T-cell (primary cell): Measurements from ENCODE around the gene SELENOO. TPM values are rescaled to one million over a fixed set of nuclear protein-coding genes. Genes with fewer than 3 reads are reported as not detected.
"Not testable (repeated sequence)": the region's sequence is repeated elsewhere in the genome, so short reads cannot be mapped to it uniquely, and the experiment has no call there.

Source experiments
- ATAC-seq, 4 experiments: fragments of 200-7000 bp in 3 of 4; fragments of 150-1000 bp in 1 of 4; cut with Tn5 transposase; replicated peaks in 1 of 4; 1 replicate in 3 of 4; 2 replicates in 1 of 4; pipeline ENCODE4 v1.10.0; 2021; ENCODE audit warnings: moderate library complexity in 3 of 4, mild to moderate bottlenecking in 2 of 4, moderate number of reproducible peaks in 1 of 4
- CTCF ChIA-PET, 2 donors: fragments of 300-600 bp; sonication (Branson Sonifier 250); formaldehyde crosslinking; loops; one replicate each; lab custom pipeline; 2022; ENCODE audit warnings: antibody characterized with exemption in 2 of 2; lab: Charles Lee
- POLR2A ChIA-PET, 2 donors: fragments of 300-600 bp; sonication (Branson Sonifier 250); formaldehyde crosslinking; loops; one replicate each; lab custom pipeline; 2022; ENCODE audit warnings: antibody characterized with exemption in 2 of 2; lab: Charles Lee
- DNase-seq, 35 experiments: peaks; one replicate each; pipeline versions ENCODE4 v3.0.0 to v3.0.0-alpha.2; 2013 to 2023
- H3K27ac ChIP-seq: one replicate; pipeline ENCODE4 v1.5.1; 2013; ENCODE audit warnings: low read length
- H3K27me3 ChIP-seq, 2 experiments: replicated peaks in 1 of 2; 1 replicate in 1 of 2; 2 replicates in 1 of 2; pipeline versions ENCODE4 v1.6.1 to v1.7.0; 2013; ENCODE audit warnings: low read length in 1 of 2, mixed read lengths in 1 of 2; ENCODE audit not compliant: control insufficient read depth in 2 of 2, insufficient read depth in 2 of 2; ENCODE audit errors: extremely low read depth in 1 of 2
- H3K36me3 ChIP-seq, 2 donors: 1 replicate in 1 of 2; 2 replicates in 1 of 2; pipeline versions ENCODE4 v1.6.1 to v1.7.0; 2013; ENCODE audit warnings: low read length in 1 of 2; ENCODE audit not compliant: control insufficient read depth in 2 of 2, insufficient read depth in 1 of 2; ENCODE audit errors: extremely low read depth in 1 of 2
- H3K4me1 ChIP-seq, 2 experiments: 1 replicate in 1 of 2; 2 replicates in 1 of 2; pipeline versions ENCODE4 v1.6.1 to v1.7.0; 2013; ENCODE audit warnings: low read length in 2 of 2, mixed read lengths in 1 of 2; ENCODE audit not compliant: insufficient read depth in 2 of 2, control insufficient read depth in 1 of 2; ENCODE audit errors: extremely low read depth in 1 of 2
- H3K4me3 ChIP-seq, 2 donors: 1 replicate in 1 of 2; 2 replicates in 1 of 2; pipeline versions ENCODE4 v1.5.1 to v1.7.0; 2013; ENCODE audit warnings: mild to moderate bottlenecking in 2 of 2, low read length in 1 of 2, moderate library complexity in 1 of 2; ENCODE audit not compliant: control insufficient read depth in 1 of 2; ENCODE audit errors: extremely low read depth in 1 of 2
- H3K9me3 ChIP-seq: 2 replicates; pipeline ENCODE4 v1.7.0; 2013
- H3K27ac Mint-ChIP-seq, 2 donors: one replicate each; pipeline ENCODE4 v1.8.0; 2020 to 2021; ENCODE audit warnings: mild to moderate bottlenecking in 2 of 2, mixed read lengths in 2 of 2
- H3K27me3 Mint-ChIP-seq, 2 donors: one replicate each; pipeline ENCODE4 v1.8.0; 2021 to 2022; ENCODE audit warnings: mixed read lengths in 2 of 2
- H3K36me3 Mint-ChIP-seq: one replicate; pipeline ENCODE4 v1.8.0; 2021; ENCODE audit warnings: mixed read lengths
- H3K4me1 Mint-ChIP-seq, 3 donors: one replicate each; pipeline ENCODE4 v1.8.0; 2020 to 2022; ENCODE audit warnings: mixed read lengths in 3 of 3, mild to moderate bottlenecking in 1 of 3
- H3K4me3 Mint-ChIP-seq, 3 donors: one replicate each; pipeline ENCODE4 v1.8.0; 2020 to 2022; ENCODE audit warnings: mild to moderate bottlenecking in 3 of 3, mixed read lengths in 3 of 3, moderate library complexity in 3 of 3
- H3K9me3 Mint-ChIP-seq, 3 donors: one replicate each; pipeline ENCODE4 v1.8.0; 2020 to 2022; ENCODE audit warnings: mixed read lengths in 3 of 3
- WGBS: methylation state at CpG from one replicate; pipeline ENCODE4 v1.1.5; 2013; ENCODE audit warnings: missing lambda C conversion rate; ENCODE audit not compliant: insufficient coverage; 5-methylcytosine and 5-hydroxymethylcytosine counted together
- total RNA-seq, 35 experiments: library from RNA in 6 of 35; stranded (reverse) in 6 of 35; fragments of 120-200 nt in 1 of 35; gene quantifications; one replicate each; pipeline versions ENCODE4 v1.2.1 to v1.2.4 and lab custom pipeline; 2013 to 2026

SELENOO gene
- total RNA-seq, 5 donors from 2014 or later (not counting 1 experiment from before 2014, with no cell fraction given): 28.9 to 51.0 (median 46.1) TPM

DNA sequence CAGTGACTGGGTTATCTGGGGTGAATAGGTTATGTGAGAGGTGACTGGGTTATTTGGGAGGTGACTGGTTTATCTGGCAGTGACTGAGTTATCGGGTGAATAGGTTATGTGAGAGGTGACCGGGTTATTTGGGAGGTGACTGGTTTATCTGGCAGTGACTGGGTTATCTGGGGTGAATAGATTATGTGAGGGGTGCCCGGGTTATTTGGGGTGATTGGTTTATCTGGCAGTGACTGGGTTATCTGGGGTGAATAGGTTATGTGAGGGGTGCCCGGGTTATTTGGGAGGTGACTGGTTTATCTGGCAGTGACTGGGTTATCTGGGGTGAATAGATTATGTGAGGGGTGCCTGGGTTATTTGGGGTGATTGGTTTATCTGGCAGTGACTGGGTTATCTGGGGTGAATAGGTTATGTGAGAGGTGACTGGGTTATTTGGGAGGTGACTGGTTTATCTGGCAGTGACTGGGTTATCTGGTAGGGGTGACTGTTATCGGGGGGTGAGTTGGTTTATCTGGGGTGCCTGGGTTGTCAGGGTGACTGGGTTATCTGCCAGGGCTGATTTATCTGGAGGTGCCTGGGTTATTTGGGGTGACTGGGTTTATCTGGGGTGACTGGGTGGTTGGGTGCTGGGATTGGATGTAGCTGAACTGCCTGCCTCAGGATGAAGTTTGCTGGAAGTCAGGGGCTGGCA, 32.2 kb upstream of the SELENOO start:
- H3K4me3 Mint-ChIP-seq: peak overlapping the region; percentile 66 to 78 (median 70)
- WGBS: 82% methylated on average over 4 of the region's 5 CpGs
- H3K27me3 ChIP-seq: peaks cover 4 to 57% of the 10 kb centered on the region in 2 experiments
- H3K9me3 Mint-ChIP-seq, H3K4me1 ChIP-seq, DNase-seq, H3K36me3 ChIP-seq, H3K9me3 ChIP-seq, H3K27ac ChIP-seq, POLR2A ChIA-PET, H3K36me3 Mint-ChIP-seq, ATAC-seq, CTCF ChIA-PET, H3K4me3 ChIP-seq: not testable (repeated sequence)
- peaks cover 4 to 12% (median 6%) of the 10 kb centered on the region in 3 donors for H3K4me1 Mint-ChIP-seq
- peak overlapping the region in 1 of 2 donors; percentile 15 for H3K27ac Mint-ChIP-seq
- H3K27me3 Mint-ChIP-seq: peaks cover 27 to 45% of the 10 kb centered on the region in 2 donors

DNA sequence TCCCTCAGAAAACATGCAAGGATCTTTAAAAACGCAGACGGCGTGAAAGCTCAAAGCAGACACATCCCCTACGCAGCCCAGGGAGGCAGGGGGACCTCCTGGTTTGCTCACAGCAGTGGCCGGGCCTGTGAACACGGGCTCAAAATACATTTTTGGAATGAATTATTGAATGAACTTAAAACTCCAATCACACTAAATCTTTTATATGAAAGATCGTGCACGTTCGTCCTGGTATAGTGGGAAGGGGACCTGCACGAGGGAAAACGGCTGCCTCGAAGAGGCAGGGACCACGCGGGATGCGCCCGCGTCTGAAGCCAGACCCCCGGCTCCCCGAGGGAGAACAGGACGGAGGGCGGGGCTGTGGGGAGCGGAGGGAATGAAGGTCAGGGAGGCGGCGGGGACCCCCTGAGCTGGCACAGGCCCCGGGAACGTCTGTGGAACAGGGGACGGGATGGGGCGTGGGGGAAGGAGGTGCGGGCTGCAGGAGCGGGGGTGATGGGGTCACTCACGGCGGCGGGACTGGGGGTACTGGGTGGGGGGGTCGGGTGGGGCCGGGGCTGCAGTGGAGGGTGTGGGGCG, 31.5 kb upstream of the SELENOO start:
- Mint-ChIP-seq H3K4me3 (peak overlapping the region; percentile 66 to 78 (median 70)), H3K27ac (peak overlapping the region in 1 of 2 donors; percentile 19), H3K4me1 (peaks cover 4 to 12% (median 6%) of the 10 kb centered on the region in 3 donors), H3K36me3 (no peaks in the 10 kb centered on the region), H3K9me3 (no peaks in the 10 kb centered on the region), H3K27me3 (peaks cover 25 to 45% of the 10 kb centered on the region in 2 donors)
- POLR2A ChIA-PET: no interaction called here
- WGBS: 38% methylated on average over 14 of the region's 36 CpGs
- H3K27ac ChIP-seq: no peak overlapping the region
- no peak for DNase-seq
- peaks cover 0 to 6% of the 10 kb centered on the region in 2 experiments for H3K4me1 ChIP-seq
- no peak overlapping the region for H3K4me3 ChIP-seq
- H3K9me3 ChIP-seq: no peaks in the 10 kb centered on the region
- CTCF ChIA-PET: no interaction called here
- ATAC-seq: no peak
- H3K27me3 ChIP-seq: peaks cover 4 to 58% of the 10 kb centered on the region in 2 experiments
- H3K36me3 ChIP-seq: no peaks in the 10 kb centered on the region

DNA sequence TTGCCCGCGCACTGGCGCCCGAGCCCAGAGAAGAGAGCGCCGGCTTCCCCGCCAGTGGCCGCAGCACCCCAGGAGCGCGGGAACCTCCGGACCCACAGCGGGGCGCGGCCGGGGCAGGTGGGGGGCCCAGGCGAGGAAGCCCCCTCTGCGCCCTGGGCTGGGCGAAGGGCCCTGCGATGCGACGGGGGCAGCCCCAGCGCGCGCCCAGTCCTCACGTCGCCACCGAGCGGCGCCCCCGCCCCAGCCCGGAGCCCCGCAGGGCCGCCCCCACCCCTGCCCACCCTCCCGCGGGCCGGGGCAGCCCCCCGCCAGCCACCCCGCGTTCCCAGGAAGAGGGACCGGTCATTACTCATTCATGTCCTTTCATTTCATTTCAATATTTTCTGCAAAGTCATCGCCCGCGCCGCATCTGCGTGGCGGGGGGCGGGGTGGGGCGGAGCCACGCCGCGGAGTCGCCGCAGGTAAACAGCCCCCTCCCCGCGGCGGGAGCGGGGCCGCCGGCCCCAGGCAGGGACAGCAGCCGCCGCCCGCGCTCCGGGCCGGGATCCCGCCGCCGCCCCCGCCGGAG, 31.0 kb upstream of the SELENOO start:
- peak; percentile 51 to 78 (median 62) for ATAC-seq
- WGBS: under 1% methylated on average over 50 of the region's 70 CpGs
- Mint-ChIP-seq H3K27me3 (peaks cover 24 to 42% of the 10 kb centered on the region in 2 donors), H3K36me3 (no peaks in the 10 kb centered on the region), H3K27ac (no peak overlapping the region), H3K4me3 (peak overlapping the region in 2 of 3 donors; percentile 38 to 45), H3K4me1 (peaks cover 4 to 12% (median 6%) of the 10 kb centered on the region in 3 donors), H3K9me3 (no peaks in the 10 kb centered on the region)
- Histone ChIP-seq H3K27me3 (peaks cover 4 to 61% of the 10 kb centered on the region in 2 experiments), H3K4me1 (peaks cover 0 to 6% of the 10 kb centered on the region in 2 experiments), H3K9me3 (no peaks in the 10 kb centered on the region), H3K4me3 (no peak overlapping the region), H3K36me3 (no peaks in the 10 kb centered on the region), H3K27ac (no peak overlapping the region)
- peak in 4 of 35 experiments; percentile 15 to 35 (median 26) for DNase-seq
- CTCF ChIA-PET: no interaction called here
- POLR2A ChIA-PET: no interaction called here

DNA sequence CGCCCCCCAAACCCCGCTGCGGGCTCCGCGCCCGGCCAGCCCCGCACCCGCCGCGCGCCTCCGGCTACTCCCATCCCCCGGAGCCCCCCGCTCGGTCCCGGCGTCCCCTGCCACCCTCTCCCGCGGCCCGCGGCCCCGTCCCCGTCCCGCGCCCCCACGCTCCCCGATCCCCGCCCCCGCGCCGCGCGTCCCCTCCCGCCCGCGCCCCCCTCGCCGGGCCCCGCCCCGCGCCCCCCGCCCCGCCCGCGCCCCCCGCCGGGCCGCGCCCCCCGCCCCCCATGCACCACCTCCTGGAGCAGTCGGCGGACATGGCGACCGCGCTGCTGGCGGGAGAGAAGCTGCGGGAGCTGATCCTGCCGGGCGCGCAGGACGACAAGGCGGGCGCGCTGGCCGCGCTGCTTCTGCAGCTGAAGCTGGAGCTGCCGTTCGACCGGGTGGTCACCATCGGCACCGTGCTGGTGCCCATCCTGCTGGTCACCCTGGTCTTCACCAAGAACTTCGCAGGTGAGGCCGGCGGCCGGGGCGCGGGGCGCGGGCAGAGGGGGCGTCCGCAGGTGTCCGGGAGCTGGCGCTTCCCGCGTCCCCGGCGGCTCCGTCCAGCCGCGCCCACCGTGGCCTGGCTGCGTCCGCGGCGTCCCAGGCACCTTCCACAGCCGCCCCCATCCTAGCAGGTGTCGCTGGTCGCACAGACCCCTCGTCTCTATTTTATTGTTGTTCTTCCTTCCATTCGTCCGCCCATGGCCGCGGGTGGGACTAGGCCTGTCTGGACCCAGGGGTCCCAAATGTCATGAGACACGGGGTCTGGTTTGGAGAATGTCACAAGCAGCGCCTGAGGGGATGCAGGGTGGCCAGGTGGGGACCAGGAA, 30.1 kb upstream of the SELENOO start, which contains the start of gene PANX2:
Gene PANX2, plus strand, starts transcription at position 279 of the 866 bp plus-strand sequence. Its CDS starts 0 bp downstream, at position 279.
- no peak for DNase-seq
- no peaks in the 10 kb centered on the region for H3K36me3 Mint-ChIP-seq
- Histone ChIP-seq H3K27me3 (peaks cover 4 to 61% of the 10 kb centered on the region in 2 experiments), H3K9me3 (no peaks in the 10 kb centered on the region), H3K4me1 (peaks cover 0 to 6% of the 10 kb centered on the region in 2 experiments), H3K4me3 (no peak within 1 kb of the TSS), H3K27ac (no peak within 1 kb of the TSS), H3K36me3 (no peaks in the 10 kb centered on the region)
- POLR2A ChIA-PET: no interaction called here
- H3K9me3 Mint-ChIP-seq: no peaks in the 10 kb centered on the region
- peak in 2 of 4 experiments; percentile 14 to 39 for ATAC-seq
- no peak within 1 kb of the TSS for H3K27ac Mint-ChIP-seq
- peaks cover 4 to 12% (median 6%) of the 10 kb centered on the region in 3 donors for H3K4me1 Mint-ChIP-seq
- peaks cover 24 to 45% of the 10 kb centered on the region in 2 donors for H3K27me3 Mint-ChIP-seq
- H3K4me3 Mint-ChIP-seq: peak within 1 kb of the TSS; percentile 61 to 78 (median 73)
- WGBS: 50% methylated on average over 56 of the region's 105 CpGs
- CTCF ChIA-PET: no interaction called here

DNA sequence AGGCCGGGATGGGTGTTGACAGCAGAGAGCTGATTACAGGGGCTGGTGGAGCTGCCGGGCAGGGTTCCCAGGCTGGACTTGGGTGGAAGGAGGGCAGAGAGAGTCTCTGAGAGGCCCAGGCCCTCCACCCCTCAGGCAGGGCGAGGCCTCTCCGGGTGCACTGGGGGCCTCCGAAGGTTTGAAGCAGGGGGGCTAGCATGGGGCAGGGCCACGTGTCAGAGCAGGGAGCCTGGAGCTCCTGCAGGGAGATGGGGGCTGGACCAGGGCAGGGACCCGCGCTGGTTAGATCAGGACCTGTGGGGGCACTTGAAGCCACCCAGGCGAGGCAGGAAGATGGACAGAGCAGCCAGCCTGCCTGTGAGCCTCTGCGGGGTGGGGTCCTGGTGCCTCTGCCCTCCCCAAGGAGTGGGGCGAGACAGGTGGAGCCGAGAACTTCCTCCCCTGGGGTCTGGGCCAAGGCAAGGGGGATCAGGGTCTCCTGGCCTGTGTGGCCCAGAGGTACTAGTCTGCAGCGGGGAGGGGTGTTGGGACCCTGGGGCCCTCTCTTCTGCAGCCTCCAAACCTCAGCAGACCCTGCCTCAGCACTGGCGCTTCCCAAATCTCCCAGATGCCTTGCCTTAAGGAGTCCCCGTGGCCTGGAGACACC, 29.4 kb upstream of the SELENOO start:
- Histone ChIP-seq H3K4me3 (no peak overlapping the region), H3K4me1 (peaks cover 0 to 6% of the 10 kb centered on the region in 2 experiments), H3K9me3 (no peaks in the 10 kb centered on the region), H3K27ac (no peak overlapping the region), H3K36me3 (no peaks in the 10 kb centered on the region), H3K27me3 (peaks cover 4 to 64% of the 10 kb centered on the region in 2 experiments)
- Mint-ChIP-seq H3K9me3 (no peaks in the 10 kb centered on the region), H3K27ac (no peak overlapping the region), H3K36me3 (no peaks in the 10 kb centered on the region), H3K4me1 (peaks cover 4 to 12% (median 6%) of the 10 kb centered on the region in 3 donors), H3K27me3 (peaks cover 24 to 45% of the 10 kb centered on the region in 2 donors), H3K4me3 (peak overlapping the region; percentile 61 to 73 (median 73))
- POLR2A ChIA-PET: no interaction called here
- DNase-seq (no peak), ATAC-seq (no peak)
- WGBS: 90% methylated on average over 11 of the region's 15 CpGs
- CTCF ChIA-PET: no interaction called here
